Right ventricle myocardium superior (tissue), 1 donor: Measurements from ENCODE around the gene LSP1. TPM values are rescaled to one million over a fixed set of nuclear protein-coding genes. Genes with fewer than 3 reads are reported as not detected.
A peak's percentile ranks its signal among the peaks of the same experiment; 100 is the strongest.

Source experiments
- ATAC-seq: fragments of 200-7000 bp; cut with Tn5 transposase; one replicate; pipeline ENCODE4 v1.9.1; 2020; ENCODE audit warnings: mild to moderate bottlenecking; ENCODE audit not compliant: poor library complexity
- DNase-seq: peaks from one replicate; pipeline ENCODE4 v3.0.0-alpha.2; 2020
- intact Hi-C: fragments of 100-400 bp; cut with DNase I; formaldehyde crosslinking; loops from one replicate; pipeline ENCODE4 v1.11.2; 2022
- total RNA-seq: library from RNA; stranded (reverse); fragmentation: NEBNext Ultra II Directional; extraction: Animal tissue kit (Norgen Biotek cat#: 25700); gene quantifications from one replicate; pipeline ENCODE4 v1.2.1, GENCODE V29; 2021
- donor health status: DM: no; HTN: yes; CAD: no; lungs with severe emphysema.

Gene LSP1
- total RNA-seq, 1 donor from 2014 or later, result 23.0 TPM

GRCh38 chr11:1916132-1916985 is 63.5 kb downstream of the LSP1 start:
- intact Hi-C loops, result loop anchor here (1.0 to 5.0 kb wide), 2 partner anchors 23 to 34 kb away; no protein-coding TSS in a partner anchor
- DNase-seq, result no peak
- ATAC-seq, result no peak

DNA sequence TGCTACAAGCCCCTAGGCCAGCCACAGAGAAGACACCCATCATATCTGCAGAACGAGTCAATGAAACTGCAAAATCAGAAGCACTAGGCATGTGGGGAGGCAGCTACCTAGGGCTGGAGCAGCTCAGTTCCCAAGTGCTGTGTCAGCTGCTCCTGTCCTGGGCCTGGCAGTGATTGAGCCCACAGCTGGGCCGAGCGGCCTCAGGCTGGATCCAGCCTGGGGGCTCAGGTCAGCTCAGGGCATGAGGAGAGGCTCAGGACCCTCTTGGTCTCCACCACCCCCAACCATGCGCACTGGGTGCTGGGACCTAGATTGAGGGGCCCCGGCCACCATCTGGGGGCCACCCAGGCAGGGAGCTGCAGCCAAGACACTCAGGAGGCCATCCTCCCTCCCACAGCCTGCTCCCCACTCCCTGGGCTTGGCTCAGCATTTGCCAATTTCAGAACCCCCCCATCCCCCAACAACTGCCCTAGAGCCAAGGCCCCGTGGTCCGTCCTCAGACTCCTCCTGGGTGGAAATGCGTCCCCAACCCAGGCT is 64.2 kb downstream of the LSP1 start:
- intact Hi-C loops, result loop anchor here (1.0 to 5.0 kb wide), 2 partner anchors 24 to 35 kb away; no protein-coding TSS in a partner anchor
- DNase-seq (peak; percentile 46), ATAC-seq (peak; percentile 65)

DNA sequence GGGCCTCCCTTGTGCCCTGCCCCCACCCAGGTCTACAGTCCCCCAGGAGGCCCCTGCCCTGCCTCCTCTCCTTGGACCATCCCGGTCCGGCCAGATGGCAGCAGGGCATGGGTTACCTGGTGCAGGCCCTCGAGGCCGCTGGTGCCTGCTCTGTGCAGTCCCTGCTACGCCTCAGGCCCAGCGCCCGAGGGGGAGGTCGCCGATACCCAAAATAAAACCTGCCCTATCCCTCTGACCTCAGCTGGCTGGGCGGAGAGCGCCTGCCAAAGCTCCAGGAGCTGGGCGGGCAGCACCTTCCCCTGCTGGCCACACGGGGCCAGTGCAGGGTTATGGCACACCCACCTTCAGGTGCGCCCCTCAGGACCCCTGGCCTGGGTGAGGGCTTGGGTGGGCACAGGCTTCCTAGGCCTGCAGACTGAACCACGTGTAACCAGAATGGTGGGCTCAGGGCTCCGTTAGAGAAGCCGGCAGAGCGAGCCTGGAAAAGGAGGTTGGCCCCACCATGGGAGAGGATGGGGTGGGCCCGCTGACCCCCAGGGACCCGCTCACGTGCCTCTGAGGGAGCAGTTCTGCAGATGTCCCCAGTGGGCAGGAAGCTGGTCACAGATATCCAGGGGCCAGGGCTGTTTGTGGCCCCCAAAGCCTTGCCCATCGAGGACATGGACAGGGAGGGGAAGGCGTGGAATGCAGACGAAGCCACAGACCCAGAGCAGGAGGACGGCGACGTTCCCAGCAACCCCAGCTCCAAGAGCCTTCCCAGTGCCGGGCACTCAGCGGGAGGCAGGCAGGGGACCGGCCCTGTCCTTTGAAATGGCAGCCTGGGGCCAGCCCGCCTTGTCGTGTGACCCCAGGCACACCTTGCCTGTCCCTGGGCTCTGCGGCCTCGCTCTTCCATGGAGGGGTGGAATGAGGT is 64.9 kb downstream of the LSP1 start:
- ATAC-seq (peak; percentile 74), DNase-seq (peak; percentile 79)
- intact Hi-C loops, result loop anchor here (5.0 kb wide), 1 partner anchor 35 kb away; no protein-coding TSS in a partner anchor

DNA sequence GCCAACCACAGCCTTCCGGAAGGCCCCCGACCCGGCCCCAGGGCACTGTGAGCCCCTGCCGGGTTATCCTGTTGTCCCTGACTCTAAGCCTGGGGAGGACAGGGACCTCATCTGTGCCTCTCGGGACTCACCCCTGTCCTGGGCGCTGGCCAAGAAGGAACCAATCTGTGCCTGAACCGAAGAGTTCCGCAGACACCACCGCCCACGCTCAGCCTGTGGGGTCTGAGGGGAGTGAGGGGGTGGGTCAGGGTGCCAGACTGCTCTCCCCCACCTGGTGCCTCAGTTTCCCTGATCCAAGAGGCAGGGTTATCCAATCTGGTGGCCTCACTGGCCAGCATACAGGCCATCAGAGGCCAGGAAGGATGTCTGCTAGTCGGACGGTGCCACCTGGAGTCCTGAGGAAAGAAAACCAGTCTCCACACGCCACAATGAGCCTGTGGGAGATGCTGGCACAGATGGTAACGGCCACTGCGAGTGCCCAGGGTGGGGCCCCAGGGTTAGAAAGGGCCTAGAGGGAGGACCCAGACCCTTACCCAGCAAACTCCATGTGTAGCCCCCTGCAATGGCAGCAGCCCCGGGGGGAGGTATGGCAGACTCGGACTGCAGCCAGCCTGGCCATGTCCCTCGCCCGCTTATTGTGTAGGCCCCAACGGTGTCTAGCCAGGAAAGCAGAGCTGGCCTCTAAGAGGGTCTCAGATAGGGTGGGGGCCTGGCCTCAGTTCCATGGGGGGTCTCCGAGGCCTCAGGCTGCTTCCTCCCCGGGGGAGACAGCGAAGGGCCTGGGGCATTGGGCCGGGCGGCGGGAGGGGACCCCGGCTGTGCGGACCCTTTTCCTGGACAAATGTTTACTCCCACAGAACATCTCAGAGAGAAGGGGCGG is 65.8 kb downstream of the LSP1 start:
- ATAC-seq (no peak), DNase-seq (no peak)
- intact Hi-C loops, result loop anchor here (5.0 kb wide), 1 partner anchor 36 kb away; no protein-coding TSS in a partner anchor

GRCh38 chr11:1919391-1920127 is 66.7 kb downstream of the LSP1 start, which contains the start of gene TNNT3:
TNNT3 (plus strand) TSS chr11:1919703; CDS start chr11:1922875, 3,172 bp downstream.
- DNase-seq (no peak), ATAC-seq (peak; percentile 32)
- intact Hi-C loops, result loop anchor here (5.0 kb wide), 1 partner anchor 37 kb away; no protein-coding TSS in a partner anchor

GRCh38 chr11:1920128-1920908 is 67.4 kb downstream of the LSP1 start:
- no peak for ATAC-seq
- no peak for DNase-seq
- intact Hi-C loops, result no loop called here

DNA sequence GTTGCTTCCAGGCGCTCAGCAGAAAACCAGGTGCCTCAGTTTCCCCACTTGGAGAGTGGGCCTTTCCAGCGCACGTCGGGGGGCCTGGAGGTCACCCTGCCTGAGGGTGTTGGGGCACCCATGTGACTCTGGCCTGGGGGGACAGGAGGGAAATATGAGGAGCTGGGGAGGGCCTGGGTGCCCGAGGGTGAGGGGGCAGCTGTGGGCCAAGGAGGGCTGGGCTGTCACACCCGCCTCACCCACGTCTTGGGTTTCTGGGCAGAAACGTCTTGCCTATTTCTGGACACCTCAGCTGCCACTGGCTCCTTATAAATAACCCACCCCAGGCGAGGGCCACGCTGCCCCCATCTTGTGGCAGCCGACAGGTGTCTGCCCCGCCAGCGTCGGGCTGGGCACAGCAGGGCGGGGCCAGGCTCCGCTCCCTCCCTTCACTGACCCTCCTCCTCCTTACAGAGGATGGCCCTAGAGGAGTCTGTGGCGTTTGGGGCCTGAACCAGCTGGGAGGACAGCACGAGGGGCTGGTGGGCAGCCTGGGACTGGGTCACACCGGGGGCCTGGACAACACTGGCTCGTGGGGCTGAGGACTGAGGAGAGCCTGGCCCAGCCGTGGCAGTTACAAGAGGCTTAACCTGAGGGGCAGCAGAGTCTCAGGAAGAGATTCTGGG is 68.2 kb downstream of the LSP1 start:
- DNase-seq (no peak), ATAC-seq (no peak)
- intact Hi-C loops, result no loop called here

DNA sequence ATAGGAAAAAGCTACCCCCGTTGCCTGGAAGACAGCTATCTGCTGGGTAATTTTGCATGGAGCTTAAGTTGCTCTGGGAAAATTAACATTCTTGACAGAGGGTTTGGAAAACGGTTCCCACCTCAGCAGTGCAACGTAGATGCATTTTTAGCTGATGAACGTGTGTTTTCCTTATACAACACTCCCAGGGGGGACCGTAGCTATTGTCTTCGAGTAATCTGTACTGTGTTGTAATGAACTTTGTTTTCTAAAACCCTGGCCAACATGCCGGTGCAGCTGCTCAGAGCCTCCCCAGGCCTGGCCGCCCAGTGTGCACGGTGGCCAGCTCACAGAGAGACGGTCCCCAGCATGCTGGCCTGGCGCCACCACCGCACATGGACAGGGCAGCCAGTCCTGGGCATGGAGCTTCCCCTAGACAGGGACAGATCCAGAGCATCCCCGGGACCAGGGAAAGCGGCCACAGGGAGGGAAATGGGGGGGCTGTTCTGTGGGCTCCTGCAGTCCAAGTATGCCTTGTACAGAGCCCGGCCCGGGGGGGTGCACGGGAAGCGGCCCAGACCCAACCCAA is 68.8 kb downstream of the LSP1 start:
- intact Hi-C loops, result no loop called here
- ATAC-seq (peak; percentile 14), DNase-seq (peak; percentile 78)

DNA sequence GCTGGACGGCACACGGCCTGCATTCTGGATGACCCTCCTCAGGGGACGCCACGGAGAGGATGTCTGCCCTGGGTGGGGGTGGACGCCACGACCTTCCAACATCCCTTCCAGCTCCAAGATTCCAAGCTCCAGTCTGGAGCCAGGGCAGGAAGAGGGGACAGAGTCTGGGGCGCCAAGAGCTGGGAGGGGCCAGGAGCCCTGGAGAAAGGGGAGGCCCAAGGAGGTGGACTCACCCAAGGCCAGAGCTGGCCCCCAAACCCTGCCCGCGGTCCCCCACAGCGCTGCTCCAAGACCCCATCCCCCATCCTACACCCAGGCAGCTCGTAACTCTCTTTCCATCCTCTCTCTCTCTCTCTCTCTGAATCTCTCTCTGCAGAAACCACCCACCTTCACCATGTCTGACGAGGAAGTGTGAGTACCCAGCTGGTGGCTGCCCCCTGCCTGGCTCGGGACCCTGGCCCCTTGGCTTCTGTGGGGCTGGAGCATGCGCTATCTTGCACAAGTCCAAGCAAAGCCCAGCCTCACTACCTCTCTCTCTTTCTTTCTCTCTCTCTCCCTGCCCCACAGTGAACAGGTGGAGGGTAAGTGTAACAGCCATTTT is 69.7 kb downstream of the LSP1 start:
- DNase-seq, result no peak

DNA sequence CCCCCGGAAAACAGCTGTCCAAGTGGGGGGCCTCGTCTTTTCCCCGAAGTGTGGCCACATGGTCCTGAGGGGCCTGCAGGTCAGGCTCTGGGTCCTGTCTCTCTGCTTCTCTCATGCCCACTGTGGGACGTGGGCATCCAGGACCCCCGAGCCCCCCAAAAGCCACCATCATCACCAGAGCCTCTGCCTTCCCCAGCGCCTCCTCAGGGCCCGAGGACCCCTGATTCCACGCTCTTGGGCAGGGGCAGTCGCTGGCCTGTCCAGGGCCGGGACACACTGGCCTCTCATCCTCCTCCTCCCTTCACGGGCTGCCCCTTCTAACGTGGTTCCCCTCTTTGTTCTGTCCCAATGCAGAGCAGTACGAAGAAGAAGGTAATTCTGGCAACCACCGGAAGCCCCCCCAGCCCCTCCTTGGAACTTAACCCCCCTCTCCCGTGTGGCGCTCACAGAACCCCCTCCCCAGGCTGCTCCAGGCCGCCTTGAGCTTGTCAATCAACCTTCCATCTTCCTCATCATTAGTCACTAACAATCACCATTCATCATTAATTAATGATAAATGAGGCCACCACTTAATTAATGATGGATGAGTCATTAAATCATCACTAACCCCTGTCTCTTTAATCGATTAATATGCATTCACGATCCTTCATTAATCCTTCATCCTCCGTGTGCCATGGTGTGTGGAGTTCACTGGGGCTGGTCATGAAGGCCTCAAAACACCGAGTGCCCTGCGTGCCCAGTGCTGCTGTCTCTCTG is 70.5 kb downstream of the LSP1 start:
- DNase-seq, result no peak
- ATAC-seq, result no peak
- intact Hi-C loops, result no loop called here

More for the DNA sequence above, 69.7 kb downstream of the LSP1 start:
- intact Hi-C loops, result no loop called here
- ATAC-seq, result peak; percentile 1

GRCh38 chr11:1924181-1924580 is 71.3 kb downstream of the LSP1 start:
- ATAC-seq, result no peak
- no peak for DNase-seq
- intact Hi-C loops, result no loop called here

DNA sequence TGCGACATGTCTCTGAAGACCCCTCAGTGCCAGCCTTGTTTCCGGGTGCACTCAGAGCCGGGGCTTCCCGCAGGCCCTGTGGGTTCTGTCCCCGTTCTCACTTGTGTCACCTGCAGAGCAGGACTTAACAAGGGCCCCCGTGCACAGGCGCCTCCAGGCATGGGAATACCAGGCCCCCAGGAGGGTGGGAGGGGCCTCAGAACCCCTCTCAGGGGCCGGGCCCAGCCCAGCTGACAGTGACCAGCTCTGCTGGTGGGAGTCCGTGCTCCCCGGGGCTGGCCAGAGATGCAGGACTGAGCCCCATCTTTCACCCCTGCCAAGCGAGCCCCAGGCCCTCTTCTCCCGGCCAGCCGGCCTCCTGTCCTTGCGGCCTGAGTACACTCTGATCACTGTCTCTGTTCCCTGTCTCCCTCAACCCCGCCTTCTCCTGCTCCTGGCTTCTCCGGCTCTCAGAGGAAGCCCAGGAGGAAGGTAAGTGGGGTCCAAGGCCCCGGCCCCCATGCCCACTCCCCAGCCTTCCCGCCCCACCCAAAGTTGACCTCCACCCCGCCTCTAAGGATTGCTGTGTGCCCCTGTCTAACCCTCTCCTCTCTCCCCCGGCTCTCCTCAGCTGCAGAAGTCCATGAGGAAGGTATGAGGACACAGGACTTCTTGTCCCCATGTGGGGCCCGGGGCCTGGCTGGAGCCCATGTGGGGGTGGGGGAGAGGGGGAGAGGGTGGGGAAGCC is 71.9 kb downstream of the LSP1 start:
- no peak for DNase-seq
- no peak for ATAC-seq
- intact Hi-C loops, result no loop called here

- ATAC-seq (no peak), DNase-seq (no peak)
- intact Hi-C loops, result no loop called here
Measured at GRCh38 chr11:1925373-1926155, 72.7 kb downstream of the LSP1 start.
